ENCODE data around the gene DAND5. TPM values are rescaled to one million over a fixed set of nuclear protein-coding genes. Genes with fewer than 3 reads are reported as not detected.

DAND5 gene
- total and polyA plus RNA-seq, 2 of the 13 experiments (the other 11 are each of a cell fraction or from before 2014, with no cell fraction given), result 0.04 TPM; not detected in 1

DNA sequence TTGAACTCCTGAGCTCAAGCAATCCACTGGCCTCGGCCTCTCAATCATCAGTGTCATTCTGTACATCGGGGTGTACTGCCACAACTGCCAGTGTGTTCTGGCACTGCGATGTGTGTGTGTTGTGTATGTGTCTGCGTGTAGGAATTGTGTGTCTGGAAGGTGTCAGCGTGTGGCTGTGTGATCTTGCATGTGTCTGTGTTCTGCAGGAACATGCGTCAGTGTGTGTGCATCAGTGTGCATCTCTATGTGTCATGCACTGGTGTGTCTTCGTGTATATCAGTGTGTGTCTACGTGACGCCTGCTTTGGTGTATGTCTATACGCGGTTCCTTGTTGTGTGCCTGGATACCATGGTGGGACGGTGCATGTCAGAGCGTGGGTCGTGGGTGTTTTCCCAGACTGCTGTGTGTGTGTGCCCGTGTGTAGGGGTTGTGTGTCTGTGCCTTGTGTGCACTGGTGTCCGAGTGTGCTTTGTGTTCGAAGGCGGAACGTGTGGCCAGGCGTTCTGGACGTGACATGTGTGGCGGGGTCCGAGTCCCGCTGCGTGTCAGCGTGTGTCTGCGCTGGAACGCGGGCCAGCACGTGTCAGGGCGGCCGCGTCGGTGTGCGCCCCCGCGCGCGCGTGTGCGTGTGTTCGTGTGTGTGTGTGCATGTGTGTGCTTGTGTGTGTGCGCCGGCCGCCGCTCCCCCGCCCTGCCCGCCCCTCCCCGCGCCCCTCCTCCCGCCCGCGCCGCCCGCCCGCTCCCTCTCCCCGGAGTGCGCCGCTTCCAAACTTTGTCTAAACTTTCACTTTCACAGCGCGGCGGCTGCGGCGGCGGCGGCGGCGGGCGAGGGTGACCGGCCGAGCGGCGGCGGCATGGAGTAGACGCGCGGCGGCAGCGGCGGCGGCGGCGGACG, 25.6 kb downstream of the DAND5 start, which contains the start of gene NFIX (continued):
- TF ChIP-seq, protein P1, sequence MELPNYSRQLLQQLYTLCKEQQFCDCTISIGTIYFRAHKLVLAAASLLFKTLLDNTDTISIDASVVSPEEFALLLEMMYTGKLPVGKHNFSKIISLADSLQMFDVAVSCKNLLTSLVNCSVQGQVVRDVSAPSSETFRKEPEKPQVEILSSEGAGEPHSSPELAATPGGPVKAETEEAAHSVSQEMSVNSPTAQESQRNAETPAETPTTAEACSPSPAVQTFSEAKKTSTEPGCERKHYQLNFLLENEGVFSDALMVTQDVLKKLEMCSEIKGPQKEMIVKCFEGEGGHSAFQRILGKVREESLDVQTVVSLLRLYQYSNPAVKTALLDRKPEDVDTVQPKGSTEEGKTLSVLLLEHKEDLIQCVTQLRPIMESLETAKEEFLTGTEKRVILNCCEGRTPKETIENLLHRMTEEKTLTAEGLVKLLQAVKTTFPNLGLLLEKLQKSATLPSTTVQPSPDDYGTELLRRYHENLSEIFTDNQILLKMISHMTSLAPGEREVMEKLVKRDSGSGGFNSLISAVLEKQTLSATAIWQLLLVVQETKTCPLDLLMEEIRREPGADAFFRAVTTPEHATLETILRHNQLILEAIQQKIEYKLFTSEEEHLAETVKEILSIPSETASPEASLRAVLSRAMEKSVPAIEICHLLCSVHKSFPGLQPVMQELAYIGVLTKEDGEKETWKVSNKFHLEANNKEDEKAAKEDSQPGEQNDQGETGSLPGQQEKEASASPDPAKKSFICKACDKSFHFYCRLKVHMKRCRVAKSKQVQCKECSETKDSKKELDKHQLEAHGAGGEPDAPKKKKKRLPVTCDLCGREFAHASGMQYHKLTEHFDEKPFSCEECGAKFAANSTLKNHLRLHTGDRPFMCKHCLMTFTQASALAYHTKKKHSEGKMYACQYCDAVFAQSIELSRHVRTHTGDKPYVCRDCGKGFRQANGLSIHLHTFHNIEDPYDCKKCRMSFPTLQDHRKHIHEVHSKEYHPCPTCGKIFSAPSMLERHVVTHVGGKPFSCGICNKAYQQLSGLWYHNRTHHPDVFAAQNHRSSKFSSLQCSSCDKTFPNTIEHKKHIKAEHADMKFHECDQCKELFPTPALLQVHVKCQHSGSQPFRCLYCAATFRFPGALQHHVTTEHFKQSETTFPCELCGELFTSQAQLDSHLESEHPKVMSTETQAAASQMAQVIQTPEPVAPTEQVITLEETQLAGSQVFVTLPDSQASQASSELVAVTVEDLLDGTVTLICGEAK (IDR thresholded peaks at IDR 0.05), result no peak
- TF ChIP-seq, protein P1 (CRISPR knock-in tag; IDR thresholded peaks at IDR 0.05), result peak; percentile 20; the same call in 1 of the 2 replicates
- TF ChIP-seq ZMAT5 (CRISPR knock-in tag; IDR thresholded peaks at IDR 0.05; ENCODE audit: borderline replicate concordance, low read depth) (no peak), ZBTB1 (CRISPR knock-in tag; IDR thresholded peaks at IDR 0.05; ENCODE audit: borderline replicate concordance) (no peak), ZNF207 (IDR thresholded peaks at IDR 0.05; ENCODE audit: borderline replicate concordance) (no peak), ZNF597 (CRISPR knock-in tag; IDR thresholded peaks at IDR 0.05) (no peak), ZNF263 (CRISPR knock-in tag; IDR thresholded peaks at IDR 0.05) (no peak), HINFP (CRISPR knock-in tag; IDR thresholded peaks at IDR 0.05; ENCODE audit: low read depth) (no peak), MXD1 (CRISPR knock-in tag; IDR thresholded peaks at IDR 0.05) (0 out of 2 replicates have a peak, but pooled peaks have one; percentile 41), YY1 (IDR thresholded peaks at IDR 0.05; ENCODE audit: insufficient read depth, insufficient replicate concordance, low read depth, low read length) (no peak), PTBP1 (IDR thresholded peaks at IDR 0.05; ENCODE audit: low read depth, low read length, poor library complexity, severe bottlenecking) (no peak), KLF13 (CRISPR knock-in tag; IDR thresholded peaks at IDR 0.05) (peak; percentile 64; the same call in 1 of the 2 replicates), ZNF660 (CRISPR knock-in tag; IDR thresholded peaks at IDR 0.05; ENCODE audit: borderline replicate concordance, low read depth) (no peak), SYNCRIP (IDR thresholded peaks at IDR 0.05; ENCODE audit: insufficient read depth, low read depth, low read length) (no peak)
- TF ChIP-seq, protein P2, sequence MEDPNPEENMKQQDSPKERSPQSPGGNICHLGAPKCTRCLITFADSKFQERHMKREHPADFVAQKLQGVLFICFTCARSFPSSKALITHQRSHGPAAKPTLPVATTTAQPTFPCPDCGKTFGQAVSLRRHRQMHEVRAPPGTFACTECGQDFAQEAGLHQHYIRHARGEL (CRISPR knock-in tag; IDR thresholded peaks at IDR 0.05), result no peak

Measured in HepG2 (cell line).